DMS 273 treated with DMSO at 0.1 percent for 48 hours (cell line): ENCODE data around the gene ZDHHC14.
"Not testable (repeated sequence)": the region's sequence is repeated elsewhere in the genome, so short reads cannot be mapped to it uniquely, and the experiment has no call there.

Source experiments
- DNase-seq: peaks from one replicate; lab custom pipeline; 2025; lab: John Stamatoyannopoulos, UW

The ZDHHC14 gene

DNA sequence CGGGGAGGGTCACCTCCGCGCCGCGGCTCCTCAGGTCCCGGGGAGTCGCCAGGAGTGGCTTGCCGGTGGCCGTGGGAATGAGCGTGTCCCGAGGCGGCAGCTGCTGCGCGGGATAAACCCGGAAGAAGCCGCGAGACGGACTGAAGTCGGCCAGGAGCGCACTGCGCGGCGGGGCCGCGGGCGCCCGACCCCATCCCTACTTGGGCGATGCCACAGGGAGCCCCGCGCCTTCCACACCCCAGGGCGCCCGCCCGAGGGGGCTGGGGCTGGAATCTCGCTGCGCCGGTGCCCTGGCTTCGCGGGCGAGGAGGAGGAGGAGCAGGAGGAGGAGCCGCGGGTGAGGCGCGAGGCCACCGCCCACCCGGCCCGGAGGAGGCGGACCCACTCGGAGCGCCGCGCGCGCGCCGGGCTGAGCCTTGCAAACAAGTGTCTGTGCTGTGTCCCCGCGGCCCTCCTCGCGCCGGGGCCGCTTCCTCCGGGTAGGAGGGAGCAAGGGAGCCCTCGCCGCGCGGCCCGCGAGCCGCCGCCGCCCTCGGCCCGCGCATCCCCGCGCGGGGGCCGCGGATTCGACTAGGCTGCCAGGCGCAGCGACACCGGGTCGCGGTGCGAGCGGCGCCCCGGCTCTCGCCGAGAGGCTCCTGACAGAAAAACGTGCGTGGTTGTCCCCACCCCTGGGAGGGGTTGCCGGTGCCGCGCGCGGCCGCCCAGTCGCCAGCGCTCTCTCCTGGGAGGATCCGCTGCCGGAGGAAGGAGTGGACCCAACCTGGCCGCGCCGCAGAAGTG, at the start of gene ZDHHC14:
Gene ZDHHC14 (plus strand): TSS at position 412 of the 783 bp plus-strand sequence.
- peak; percentile 34 for DNase-seq

GRCh38 chr6:157332813-157333212, 48.2 kb upstream of the ZDHHC14 start:
- DNase-seq, result no peak

- DNase-seq, result no peak
These were observed 47.5 kb upstream of the ZDHHC14 start for GRCh38 chr6:157333537-157333936.

GRCh38 chr6:157333956-157334355, 47.0 kb upstream of the ZDHHC14 start:
- DNase-seq, result no peak

- DNase-seq, result no peak
These were observed 45.2 kb upstream of the ZDHHC14 start for GRCh38 chr6:157335829-157336228.

GRCh38 chr6:157337276-157337675, 43.7 kb upstream of the ZDHHC14 start:
- not testable (repeated sequence) for DNase-seq

DNA sequence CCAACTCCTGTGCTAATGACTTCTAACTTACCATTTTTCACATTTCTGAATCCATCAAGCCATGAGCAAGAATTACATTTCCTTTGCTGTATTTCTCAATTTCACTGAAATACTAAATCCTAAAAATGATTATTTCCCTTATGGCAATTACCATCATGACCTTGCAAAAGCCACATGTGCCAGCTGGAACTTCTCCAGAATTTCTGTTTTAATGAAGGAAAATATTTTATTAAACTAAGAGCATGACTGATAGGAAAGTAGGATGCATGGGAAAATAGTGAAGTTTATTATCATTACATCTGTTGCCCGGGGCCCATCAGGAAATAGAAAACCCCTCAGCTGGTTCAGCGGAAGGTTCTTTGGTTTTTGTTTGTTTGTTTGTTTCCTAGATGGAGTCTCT, 43.2 kb upstream of the ZDHHC14 start:
- DNase-seq, result no peak

DNA sequence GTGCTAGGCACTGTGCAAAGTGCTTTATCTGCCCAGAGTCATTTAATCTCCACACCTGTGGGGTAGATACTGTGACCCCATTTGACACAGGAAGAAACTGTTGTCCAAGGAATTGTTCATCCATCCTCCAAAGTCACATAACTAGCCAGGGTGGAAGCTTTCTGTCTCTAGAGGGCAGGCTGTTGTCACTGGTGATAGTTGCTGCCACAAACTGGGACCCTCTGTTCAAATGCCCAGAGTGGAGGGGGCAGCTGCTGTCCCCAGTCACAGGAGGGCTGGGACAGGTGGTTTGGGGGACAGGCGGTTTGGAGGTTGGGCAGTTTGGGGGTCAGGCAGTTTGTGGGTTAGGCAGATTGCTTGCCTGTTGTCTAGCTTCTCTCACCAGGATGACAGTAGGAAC, 41.6 kb upstream of the ZDHHC14 start:
- no peak for DNase-seq

DNA sequence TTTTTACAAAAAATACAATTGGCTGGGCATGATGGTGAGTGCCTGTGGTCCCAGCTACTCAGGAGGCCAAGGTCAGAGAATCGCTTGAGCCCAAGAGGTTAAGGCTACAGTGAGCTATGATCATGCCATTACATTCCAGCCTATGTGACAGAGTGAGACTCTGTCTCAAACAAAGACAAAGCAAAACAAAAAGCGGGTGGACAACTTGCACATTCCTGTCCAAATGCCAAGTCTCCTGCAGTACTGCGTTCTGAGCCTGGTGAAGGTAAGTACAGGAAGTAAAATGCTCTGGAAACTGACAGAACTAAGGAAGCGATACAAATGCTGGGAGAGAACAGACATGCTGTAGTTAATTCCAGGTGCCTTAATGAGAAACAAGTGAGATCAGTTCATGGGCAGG, 37.3 kb upstream of the ZDHHC14 start:
- no peak for DNase-seq

DNA sequence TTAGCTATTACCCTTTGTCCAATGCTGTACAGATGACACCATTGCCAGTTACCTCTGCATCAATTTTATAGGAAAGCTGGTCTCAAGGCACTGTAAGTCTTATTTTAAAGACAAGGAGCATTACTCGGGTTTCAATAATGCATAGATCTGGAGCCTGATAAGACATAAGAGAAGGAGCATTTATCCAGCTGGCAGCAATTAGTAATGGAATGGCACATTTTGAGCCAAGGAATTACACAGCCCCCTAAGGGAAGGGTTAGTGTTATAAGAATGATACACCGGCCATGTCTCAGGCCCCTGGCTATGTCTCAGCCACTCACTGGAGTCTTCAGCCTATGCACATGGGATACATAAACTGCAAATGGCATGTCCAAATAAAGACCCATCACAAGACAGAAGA, 34.6 kb upstream of the ZDHHC14 start:
- no peak for DNase-seq

DNA sequence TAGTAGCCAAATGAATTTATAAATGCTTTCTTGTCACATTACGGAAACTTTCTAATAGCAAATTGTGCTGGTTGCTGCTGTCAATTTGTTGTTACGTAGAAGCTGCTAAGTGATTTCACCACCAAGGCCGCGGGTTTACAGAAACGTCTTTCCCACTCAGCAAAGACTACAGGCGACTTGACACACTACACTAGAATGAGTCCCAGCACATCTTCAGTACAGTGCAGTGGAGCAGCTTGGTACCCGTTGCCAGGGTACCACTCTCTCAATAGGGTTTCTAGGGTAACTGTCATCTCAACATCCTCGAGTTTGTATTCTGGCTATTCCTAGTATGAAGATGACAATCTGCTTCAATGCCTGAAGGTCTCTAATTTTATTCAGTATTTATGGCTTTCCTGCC, 22.7 kb upstream of the ZDHHC14 start:
- DNase-seq, result no peak

DNA sequence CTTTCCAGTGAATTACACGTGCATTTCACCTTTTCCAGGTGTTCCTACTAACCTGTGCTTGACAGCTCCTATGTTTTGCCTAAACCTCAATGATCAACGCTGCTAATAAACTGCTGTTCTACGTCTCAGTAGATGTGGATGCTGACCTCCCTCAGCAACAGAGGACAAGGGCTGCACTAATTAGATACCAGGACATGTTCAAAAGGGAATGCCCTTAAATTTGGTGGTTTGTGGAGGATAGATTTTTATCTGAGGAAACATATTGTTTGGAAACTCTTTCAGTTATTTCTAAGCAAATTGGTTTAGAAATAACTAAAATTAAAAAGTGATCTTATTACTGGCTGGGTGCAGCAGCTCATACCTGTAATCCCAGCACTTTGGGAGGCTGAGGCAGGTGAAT, 19.1 kb upstream of the ZDHHC14 start:
- DNase-seq, result no peak

DNA sequence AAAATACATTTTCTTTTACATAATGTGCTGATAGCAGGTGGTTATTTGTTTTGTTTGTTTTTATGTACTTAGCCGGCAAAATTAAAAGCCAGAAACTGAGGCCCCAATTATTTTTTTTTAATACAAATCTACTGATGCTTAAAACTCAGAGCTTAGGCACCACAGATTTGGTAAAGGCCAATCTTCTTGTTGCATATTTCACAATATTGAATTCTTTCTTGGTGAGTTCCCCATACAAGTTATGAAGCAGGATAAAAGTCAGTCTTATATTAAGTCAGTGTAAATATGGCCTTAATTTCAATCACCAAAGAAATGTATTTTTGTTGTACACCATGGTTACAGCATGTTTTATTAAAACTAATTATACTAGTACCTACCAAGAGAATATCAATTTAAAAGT, 16.3 kb upstream of the ZDHHC14 start:
- DNase-seq, result no peak

DNA sequence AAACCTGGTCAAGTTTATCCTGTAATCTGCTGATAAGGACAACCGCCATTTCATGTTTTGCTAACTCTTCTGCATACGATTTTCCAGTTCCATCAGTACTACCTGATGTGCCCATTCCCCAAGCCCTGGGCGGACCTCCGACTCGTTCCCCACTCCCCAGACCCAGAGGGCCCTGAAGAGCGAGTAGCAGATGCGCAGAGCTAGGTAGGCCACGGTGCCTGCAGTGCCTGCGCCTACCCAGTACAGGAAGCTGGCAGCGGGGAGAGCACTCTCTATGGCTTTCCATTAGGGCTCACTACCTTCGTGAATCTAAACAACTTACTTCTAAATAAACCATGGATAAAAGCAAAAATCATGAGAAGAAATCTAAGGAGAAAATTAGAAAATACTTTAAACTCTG, 14.3 kb upstream of the ZDHHC14 start:
- no peak for DNase-seq

DNA sequence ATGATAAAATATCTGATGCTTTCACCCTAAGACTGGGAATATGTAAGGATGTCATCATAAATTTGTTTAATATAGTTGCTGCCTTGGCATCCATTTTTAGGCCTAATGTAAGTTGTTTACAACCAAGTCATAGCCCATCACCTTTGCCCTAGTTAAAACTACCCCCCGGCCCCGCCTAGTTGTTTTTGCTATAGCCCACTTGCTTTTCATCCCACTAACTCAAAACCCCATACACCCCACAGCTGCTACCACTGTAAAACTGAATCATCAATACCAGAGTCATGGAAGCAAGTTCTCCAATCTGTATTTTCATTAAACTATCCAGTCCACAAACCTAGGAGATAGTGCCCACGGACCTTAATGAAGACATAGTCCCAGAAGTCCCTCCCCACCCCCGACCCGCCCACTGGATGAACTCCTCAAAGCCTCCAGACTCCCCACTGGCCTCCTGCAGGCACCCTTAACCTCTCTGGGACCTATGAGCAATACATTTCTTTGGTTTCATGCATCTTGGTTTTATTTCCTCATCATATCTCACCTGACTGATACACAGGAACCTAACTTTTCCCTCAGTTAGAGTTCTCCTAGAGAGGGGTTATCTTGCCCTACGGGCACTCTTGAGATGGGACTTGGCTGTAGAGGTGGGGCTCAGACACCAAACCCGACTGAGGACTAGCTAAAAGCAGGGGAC, 12.5 kb upstream of the ZDHHC14 start:
- DNase-seq, result no peak

DNA sequence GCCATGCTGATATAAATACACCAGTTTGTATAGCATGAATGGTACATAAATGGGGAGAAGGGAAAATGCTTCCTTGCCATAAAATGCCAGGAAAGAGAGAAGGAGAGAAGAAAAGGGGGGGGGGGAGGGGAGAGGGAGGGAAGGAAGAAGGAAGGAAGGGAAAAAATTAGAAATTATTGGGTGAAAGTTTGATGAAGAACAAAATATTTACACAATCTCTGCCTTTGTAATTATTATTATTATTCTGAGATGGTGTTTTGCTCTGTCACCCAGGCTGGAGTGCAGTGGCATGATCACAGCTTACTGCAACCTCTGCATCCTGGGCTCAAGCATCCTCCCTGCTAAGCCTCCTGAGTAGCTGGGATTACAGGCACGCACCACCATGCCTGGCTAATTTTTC, 10.2 kb upstream of the ZDHHC14 start:
- no peak for DNase-seq

DNA sequence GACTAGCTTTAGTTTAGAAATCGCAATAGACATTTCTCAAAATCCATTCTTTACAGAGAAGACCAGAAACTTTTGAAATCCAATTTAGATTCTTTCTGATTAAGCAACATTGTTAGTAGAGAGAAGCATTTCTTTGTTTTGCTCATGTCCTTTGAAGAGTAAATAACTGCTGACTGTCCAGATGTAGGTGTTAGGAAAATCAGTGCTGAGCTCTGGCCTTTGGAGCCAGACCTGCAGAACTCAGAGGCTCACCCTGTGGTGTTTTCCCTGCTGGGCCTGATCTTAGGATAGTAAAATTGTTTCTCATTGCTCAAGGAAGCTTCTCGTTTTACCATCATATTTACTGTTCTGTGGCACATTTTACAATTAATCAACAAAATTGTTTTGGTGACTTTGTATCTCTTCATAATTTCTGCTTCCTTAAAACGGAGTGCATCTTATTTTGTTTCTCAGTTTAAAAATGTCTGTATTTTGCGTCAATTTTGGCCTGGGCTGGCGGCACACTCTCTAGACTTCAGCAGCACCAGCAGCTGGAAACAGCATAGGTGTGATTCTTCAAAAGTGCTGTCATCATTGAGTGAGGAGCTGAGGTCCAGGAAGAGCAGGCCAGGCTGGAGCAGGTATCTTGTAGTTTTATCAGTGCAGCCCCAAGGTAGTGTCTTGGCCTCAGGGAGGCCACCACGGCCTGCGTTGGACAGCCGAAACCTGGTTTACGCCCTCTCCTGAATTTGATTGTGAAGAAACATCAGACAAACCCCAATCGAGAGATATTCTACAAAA, 8.3 kb upstream of the ZDHHC14 start:
- no peak for DNase-seq

GRCh38 chr6:157374889-157375443, 6.0 kb upstream of the ZDHHC14 start:
- DNase-seq, result no peak

DNA sequence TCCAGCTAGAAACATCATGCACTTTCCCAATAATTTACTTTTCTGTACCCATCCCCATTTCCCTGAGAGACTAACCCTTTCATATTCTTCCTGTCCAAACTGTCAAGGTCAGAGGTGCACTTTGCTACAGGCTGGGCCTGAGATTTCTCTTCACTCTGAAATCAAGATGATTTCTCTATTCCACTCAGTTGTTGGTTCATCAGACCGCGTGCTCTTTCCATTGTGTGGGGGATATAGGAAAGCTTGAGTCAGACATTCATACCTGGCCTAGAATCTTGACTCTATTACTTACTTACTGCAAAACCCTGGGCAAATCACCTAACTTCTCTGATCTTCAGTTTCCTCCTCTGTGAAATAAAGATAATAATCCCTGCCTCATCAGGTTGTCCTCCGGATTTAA, 4.7 kb upstream of the ZDHHC14 start:
- DNase-seq, result no peak

GRCh38 chr6:157376706-157377230, 4.2 kb upstream of the ZDHHC14 start:
- DNase-seq, result peak; percentile 67

GRCh38 chr6:157379656-157380457, 1.1 kb upstream of the ZDHHC14 start:
- DNase-seq, result peak; percentile 81

GRCh38 chr6:157380458-157380778, 572 bp upstream of the ZDHHC14 start:
- no peak for DNase-seq
